ENCODE data around the gene ABCC8. TPM values are rescaled to one million over a fixed set of nuclear protein-coding genes. Genes with fewer than 3 reads are reported as not detected.

ABCC8 gene
- total RNA-seq, 2 donors from 2014 or later: 3.0 to 4.2 TPM

DNA sequence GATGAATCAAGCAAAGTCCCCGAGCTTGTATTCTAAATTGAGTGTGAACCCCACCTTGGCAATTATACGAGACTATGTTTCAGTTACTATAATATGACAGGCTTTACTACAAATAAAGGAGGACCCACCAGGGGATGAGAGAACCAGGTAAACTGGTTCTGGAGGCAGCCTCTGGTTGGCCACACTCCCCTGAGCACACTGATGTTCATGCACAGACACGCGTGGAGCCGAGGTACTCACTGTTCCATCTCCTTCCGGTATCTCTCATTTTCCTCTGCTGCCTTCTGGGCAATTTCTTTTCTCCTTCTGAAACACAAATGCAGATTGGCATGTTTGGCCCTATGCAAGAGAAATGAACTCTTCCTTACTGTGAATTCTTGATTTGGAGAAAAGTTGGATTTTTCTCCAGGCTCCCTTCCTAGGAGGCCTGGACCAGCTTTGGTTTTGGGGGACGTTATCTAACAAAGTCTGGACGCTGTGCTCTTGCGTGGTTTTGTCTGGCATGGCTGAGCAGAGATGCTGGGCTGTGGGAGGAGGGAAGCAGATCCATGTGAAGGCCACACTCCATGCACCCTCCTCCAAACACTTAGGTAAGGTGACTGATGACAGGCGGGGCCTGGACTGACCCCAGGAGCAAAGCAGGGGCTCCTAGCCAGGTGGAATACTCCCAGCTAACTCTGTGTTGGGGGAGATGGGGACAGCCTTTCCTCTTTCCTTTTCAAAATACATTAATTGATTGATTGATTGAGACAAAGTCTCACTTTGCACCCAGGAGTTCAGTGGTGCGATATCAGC, 44.7 kb upstream of the ABCC8 start:
- DNase-seq (ENCODE audit: low spot score): no peak
- no peaks in the 10 kb centered on the region for H3K36me3 ChIP-seq
- TF ChIP-seq, protein P1, sequence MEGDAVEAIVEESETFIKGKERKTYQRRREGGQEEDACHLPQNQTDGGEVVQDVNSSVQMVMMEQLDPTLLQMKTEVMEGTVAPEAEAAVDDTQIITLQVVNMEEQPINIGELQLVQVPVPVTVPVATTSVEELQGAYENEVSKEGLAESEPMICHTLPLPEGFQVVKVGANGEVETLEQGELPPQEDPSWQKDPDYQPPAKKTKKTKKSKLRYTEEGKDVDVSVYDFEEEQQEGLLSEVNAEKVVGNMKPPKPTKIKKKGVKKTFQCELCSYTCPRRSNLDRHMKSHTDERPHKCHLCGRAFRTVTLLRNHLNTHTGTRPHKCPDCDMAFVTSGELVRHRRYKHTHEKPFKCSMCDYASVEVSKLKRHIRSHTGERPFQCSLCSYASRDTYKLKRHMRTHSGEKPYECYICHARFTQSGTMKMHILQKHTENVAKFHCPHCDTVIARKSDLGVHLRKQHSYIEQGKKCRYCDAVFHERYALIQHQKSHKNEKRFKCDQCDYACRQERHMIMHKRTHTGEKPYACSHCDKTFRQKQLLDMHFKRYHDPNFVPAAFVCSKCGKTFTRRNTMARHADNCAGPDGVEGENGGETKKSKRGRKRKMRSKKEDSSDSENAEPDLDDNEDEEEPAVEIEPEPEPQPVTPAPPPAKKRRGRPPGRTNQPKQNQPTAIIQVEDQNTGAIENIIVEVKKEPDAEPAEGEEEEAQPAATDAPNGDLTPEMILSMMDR (IDR thresholded peaks at IDR 0.05): no peak

DNA sequence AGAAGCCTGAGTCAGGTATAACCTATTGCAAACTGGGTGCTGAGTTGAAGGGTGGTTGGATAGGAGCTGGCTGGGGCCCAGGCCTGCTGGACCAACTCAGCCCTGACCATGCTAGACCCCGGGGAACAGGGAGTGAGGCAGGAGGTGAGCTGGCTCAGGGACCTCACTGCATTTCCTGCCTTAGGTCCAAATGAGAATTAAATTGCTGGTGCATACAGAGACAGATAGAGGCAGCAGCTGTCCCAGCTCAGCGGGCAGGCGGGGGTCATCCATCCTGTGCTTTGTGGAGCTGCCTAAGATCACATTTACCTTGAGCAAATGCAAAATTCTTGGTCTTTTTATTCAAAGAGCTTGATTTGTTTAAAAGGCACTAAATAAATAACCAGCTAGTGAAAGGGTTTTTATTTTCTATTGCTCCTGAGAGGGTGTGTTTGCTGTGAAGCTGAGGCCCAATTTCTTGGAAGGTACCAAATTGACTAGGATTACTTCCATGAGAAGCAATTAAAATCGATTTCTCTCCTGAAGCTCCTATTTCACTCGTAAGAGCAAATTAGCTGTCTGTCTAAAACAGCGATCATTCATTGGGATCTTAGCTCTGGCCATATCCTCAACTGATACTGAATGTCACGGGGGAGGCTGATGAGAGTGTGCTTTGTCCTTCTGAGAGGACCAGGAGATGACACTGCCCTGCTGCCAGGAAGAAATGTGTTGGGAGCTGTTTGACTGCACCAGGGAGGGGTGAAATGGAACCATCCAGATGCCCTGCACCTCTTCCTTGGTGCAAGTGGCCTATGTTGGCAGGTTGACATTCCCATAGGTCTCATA, 42.6 kb upstream of the ABCC8 start:
- no peak overlapping the region for H3K27ac ChIP-seq
- no peaks in the 10 kb centered on the region for H3K9me3 ChIP-seq
- no peak for DNase-seq (ENCODE audit: low spot score)
- H3K4me1 ChIP-seq: no peaks in the 10 kb centered on the region
- H3K27me3 ChIP-seq: no peaks in the 10 kb centered on the region
- H3K4me3 ChIP-seq: no peak overlapping the region
- H3K36me3 ChIP-seq: no peaks in the 10 kb centered on the region
- TF ChIP-seq, protein P1 (IDR thresholded peaks at IDR 0.05): no peak

More for the DNA sequence above, 44.7 kb upstream of the ABCC8 start:
- Histone ChIP-seq H3K27me3 (no peaks in the 10 kb centered on the region), H3K9me3 (no peaks in the 10 kb centered on the region), H3K4me3 (no peak overlapping the region), H3K4me1 (no peaks in the 10 kb centered on the region), H3K27ac (no peak overlapping the region)

DNA sequence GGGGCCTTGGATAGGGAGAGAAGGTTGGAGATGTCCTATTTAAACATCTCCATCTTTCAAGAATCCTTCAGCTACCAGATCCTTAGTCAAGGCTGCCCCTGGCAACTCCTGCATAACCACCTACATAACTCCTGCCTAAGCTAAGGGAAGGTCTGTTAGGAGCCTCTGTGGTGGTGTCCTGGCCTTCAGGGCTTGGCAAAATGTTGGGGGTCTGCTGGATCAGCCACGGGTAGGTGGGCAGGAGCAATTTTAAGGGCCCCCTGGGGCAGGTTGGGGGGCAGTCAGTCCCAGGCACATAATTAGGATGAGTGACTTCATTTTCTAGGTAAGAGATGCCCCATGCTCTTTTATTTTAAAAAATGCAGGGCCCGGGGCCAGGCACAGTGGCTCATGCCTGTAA, 41.7 kb upstream of the ABCC8 start:
- no peak overlapping the region for H3K4me3 ChIP-seq
- H3K27ac ChIP-seq: no peak overlapping the region
- DNase-seq (ENCODE audit: low spot score): no peak
- H3K9me3 ChIP-seq: no peaks in the 10 kb centered on the region
- no peaks in the 10 kb centered on the region for H3K4me1 ChIP-seq
- TF ChIP-seq, protein P1 (IDR thresholded peaks at IDR 0.05): no peak
- no peaks in the 10 kb centered on the region for H3K27me3 ChIP-seq
- H3K36me3 ChIP-seq: no peaks in the 10 kb centered on the region

DNA sequence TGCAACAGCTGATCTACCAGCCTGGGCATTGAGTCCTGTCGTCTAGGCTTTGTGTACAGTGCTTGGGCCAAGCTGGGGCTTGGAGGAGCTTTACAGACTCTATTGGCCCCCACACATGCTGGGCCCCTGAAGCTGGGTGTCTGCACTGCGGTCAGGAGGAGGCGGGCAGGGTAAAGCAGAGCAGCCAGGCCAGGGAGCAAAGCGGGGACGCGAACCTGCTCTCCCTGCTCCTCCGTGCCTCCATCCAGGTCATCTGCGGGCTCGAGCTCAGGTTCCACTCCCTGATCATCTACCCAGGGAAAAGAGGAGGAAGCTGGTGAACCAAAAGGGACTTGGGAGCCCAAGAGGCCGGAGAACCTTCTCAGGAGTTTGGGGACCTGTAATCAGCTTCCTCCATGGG, 40.5 kb upstream of the ABCC8 start:
- Histone ChIP-seq H3K4me1 (no peaks in the 10 kb centered on the region), H3K9me3 (no peaks in the 10 kb centered on the region), H3K4me3 (no peak overlapping the region), H3K36me3 (no peaks in the 10 kb centered on the region), H3K27me3 (no peaks in the 10 kb centered on the region), H3K27ac (no peak overlapping the region)
- no peak for DNase-seq (ENCODE audit: low spot score)
- TF ChIP-seq, protein P1 (IDR thresholded peaks at IDR 0.05): no peak

DNA sequence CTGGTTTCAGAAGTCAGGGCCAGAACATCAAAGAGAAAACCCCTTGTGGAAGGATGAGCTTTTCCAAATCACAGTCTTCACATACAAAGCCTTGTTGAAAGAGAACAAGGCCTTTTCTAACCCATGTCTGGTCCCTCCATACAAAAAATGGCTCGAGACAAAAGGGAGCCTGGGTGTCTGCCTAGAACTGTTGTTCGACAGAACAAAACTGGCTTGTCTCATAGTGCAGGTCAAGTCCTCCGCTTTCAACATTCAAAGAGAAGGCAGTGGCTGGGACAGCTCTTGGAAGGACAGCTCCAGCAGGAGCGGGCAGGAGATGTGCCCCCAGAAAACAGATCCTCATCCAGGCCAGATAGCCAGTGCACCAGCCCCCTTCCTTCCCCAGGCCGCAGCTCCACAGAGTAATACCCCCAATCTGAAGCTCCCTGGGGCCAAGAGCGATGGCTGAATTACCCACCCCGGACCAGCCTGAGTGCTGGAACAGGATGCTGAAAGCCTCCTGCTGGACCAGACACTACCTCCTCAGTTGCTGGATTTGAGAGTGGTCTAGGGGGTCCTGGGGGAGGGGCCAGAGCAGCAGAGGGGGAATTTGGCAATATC, 40.0 kb upstream of the ABCC8 start:
- Histone ChIP-seq H3K27me3 (no peaks in the 10 kb centered on the region), H3K4me3 (no peak overlapping the region), H3K4me1 (no peaks in the 10 kb centered on the region), H3K36me3 (no peaks in the 10 kb centered on the region), H3K27ac (no peak overlapping the region), H3K9me3 (no peaks in the 10 kb centered on the region)
- TF ChIP-seq, protein P1 (IDR thresholded peaks at IDR 0.05): no peak
- no peak for DNase-seq (ENCODE audit: low spot score)

Data from right atrium auricular region (tissue), 2 donors.